H9 (cell line): ENCODE measurements around the gene NUP88. TPM values are rescaled to one million over a fixed set of nuclear protein-coding genes. Genes with fewer than 3 reads are reported as not detected.

Experiments used
- DNase-seq: peaks from one replicate; pipeline ENCODE4 v3.0.0-alpha.2; 2017
- H2AFZ ChIP-seq: one replicate; pipeline ENCODE4 v1.6.1; 2013; ENCODE audit warnings: mild to moderate bottlenecking, low read length, control low read depth, moderate library complexity
- H2AK5ac ChIP-seq: 2 replicates; pipeline ENCODE4 v1.6.1; 2013; ENCODE audit warnings: low read length, control low read depth, mixed read lengths; ENCODE audit not compliant: insufficient read length
- H2BK120ac ChIP-seq: one replicate; pipeline ENCODE4 v1.6.1; 2013; ENCODE audit warnings: low read depth, mild to moderate bottlenecking, low read length, control low read depth, inconsistent platforms; ENCODE audit not compliant: poor library complexity, severe bottlenecking
- H2BK12ac ChIP-seq: 2 replicates; pipeline ENCODE4 v1.6.1; 2013; ENCODE audit warnings: low read length, control low read depth, mixed read lengths, low read depth; ENCODE audit not compliant: insufficient read length
- H2BK15ac ChIP-seq: 2 replicates; pipeline ENCODE4 v1.6.1; 2013; ENCODE audit warnings: low read depth, low read length, control low read depth
- H2BK20ac ChIP-seq: one replicate; pipeline ENCODE4 v1.6.1; 2013; ENCODE audit warnings: low read depth, mild to moderate bottlenecking, low read length, control low read depth, inconsistent platforms; ENCODE audit not compliant: poor library complexity, severe bottlenecking
- H2BK5ac ChIP-seq: 2 replicates; pipeline ENCODE4 v1.6.1; 2013; ENCODE audit warnings: low read length, control low read depth, mixed read lengths; ENCODE audit not compliant: insufficient read length
- H3K14ac ChIP-seq: 2 replicates; pipeline ENCODE4 v1.6.1; 2013; ENCODE audit warnings: low read length, control low read depth; ENCODE audit not compliant: insufficient read depth
- H3K18ac ChIP-seq: 2 replicates; pipeline ENCODE4 v1.6.1; 2013; ENCODE audit warnings: low read depth, mild to moderate bottlenecking, mixed read lengths, low read length, control low read depth; ENCODE audit not compliant: insufficient read length
- H3K23ac ChIP-seq: 2 replicates; pipeline ENCODE4 v1.6.1; 2013; ENCODE audit warnings: low read length, control low read depth, mixed read lengths, low read depth; ENCODE audit not compliant: insufficient read length
- H3K23me2 ChIP-seq: 2 replicates; pipeline ENCODE4 v1.6.1; 2013; ENCODE audit warnings: low read depth, mild to moderate bottlenecking, mixed read lengths, low read length, control low read depth; ENCODE audit not compliant: insufficient read length, poor library complexity, severe bottlenecking
- H3K27ac ChIP-seq: 2 replicates; pipeline ENCODE4 v1.5.1; 2013; ENCODE audit warnings: low read length, control low read depth, mixed read lengths, low read depth; ENCODE audit not compliant: insufficient read length
- H3K27me3 ChIP-seq: 2 replicates; pipeline ENCODE4 v1.6.1; 2013; ENCODE audit warnings: low read length, control low read depth, inconsistent platforms; ENCODE audit not compliant: insufficient read depth
- H3K4ac ChIP-seq: 2 replicates; pipeline ENCODE4 v1.6.1; 2013; ENCODE audit warnings: low read depth, mild to moderate bottlenecking, control low read depth, inconsistent platforms, low read length, moderate library complexity
- H3K4me1 ChIP-seq: 2 replicates; pipeline ENCODE4 v1.6.1; 2013; ENCODE audit warnings: low read length, control low read depth, inconsistent platforms; ENCODE audit not compliant: insufficient read depth
- H3K4me2 ChIP-seq: 2 replicates; pipeline ENCODE4 v1.6.1; 2013; ENCODE audit warnings: low read length, control low read depth, mixed read lengths; ENCODE audit not compliant: insufficient read length, insufficient read depth
- H3K56ac ChIP-seq: 2 replicates; pipeline ENCODE4 v1.6.1; 2013; ENCODE audit warnings: low read depth, mild to moderate bottlenecking, mixed read lengths, low read length, control low read depth; ENCODE audit not compliant: insufficient read length
- H3K79me1 ChIP-seq: 2 replicates; pipeline ENCODE4 v1.6.1; 2013; ENCODE audit warnings: low read depth, mild to moderate bottlenecking, moderate library complexity, low read length, control low read depth, inconsistent platforms; ENCODE audit not compliant: insufficient read depth, poor library complexity, severe bottlenecking
- H3K79me2 ChIP-seq: 2 replicates; pipeline ENCODE4 v1.6.1; 2013; ENCODE audit warnings: low read length, control low read depth, inconsistent platforms; ENCODE audit not compliant: insufficient read depth
- H3K9ac ChIP-seq: 2 replicates; pipeline ENCODE4 v1.6.1; 2013; ENCODE audit warnings: low read length, control low read depth, mixed read lengths; ENCODE audit not compliant: insufficient read length; ENCODE audit errors: extremely low read depth
- H3K9me3 ChIP-seq: one replicate; pipeline ENCODE4 v1.6.1; 2013; ENCODE audit warnings: low read depth, low read length, inconsistent platforms; ENCODE audit not compliant: control insufficient read depth
- H3T11ph ChIP-seq: one replicate; pipeline ENCODE4 v1.6.1; 2013; ENCODE audit warnings: mild to moderate bottlenecking, low read length, control low read depth, inconsistent platforms
- H4K20me1 ChIP-seq: one replicate; pipeline ENCODE4 v1.6.1; 2013; ENCODE audit not compliant: control insufficient read depth, insufficient read length, insufficient read depth
- H4K5ac ChIP-seq: 2 replicates; pipeline ENCODE4 v1.6.1; 2013; ENCODE audit warnings: low read depth, mild to moderate bottlenecking, mixed read lengths, low read length, control low read depth; ENCODE audit not compliant: insufficient read length
- H4K8ac ChIP-seq: replicated peaks from 2 replicates; pipeline ENCODE4 v1.6.1; 2013; ENCODE audit warnings: low read length, control low read depth, mixed read lengths, low read depth; ENCODE audit not compliant: insufficient read length
- H4K91ac ChIP-seq: 2 replicates; pipeline ENCODE4 v1.6.1; 2013; ENCODE audit warnings: low read depth, mild to moderate bottlenecking, moderate library complexity, mixed read lengths, low read length, control low read depth; ENCODE audit not compliant: insufficient read length
- H3K27ac Mint-ChIP-seq, 3 experiments: 2 replicates in 2 of 3; 3 replicates in 1 of 3; pipeline ENCODE4 v1.8.0; 2020 to 2021; ENCODE audit warnings: mixed read lengths in 3 of 3, mild to moderate bottlenecking in 1 of 3, moderate library complexity in 1 of 3
- H3K27me3 Mint-ChIP-seq: 2 replicates; pipeline ENCODE4 v1.8.0; 2021; ENCODE audit warnings: low read depth, mild to moderate bottlenecking, moderate library complexity, mixed read lengths
- H3K36me3 Mint-ChIP-seq, 3 experiments: 2 replicates in 2 of 3; 3 replicates in 1 of 3; pipeline ENCODE4 v1.8.0; 2020 to 2021; ENCODE audit warnings: low read depth in 3 of 3, mixed read lengths in 3 of 3; ENCODE audit not compliant: insufficient read depth in 1 of 3
- H3K4me1 Mint-ChIP-seq, 2 experiments: 2 replicates each; pipeline ENCODE4 v1.8.0; 2020; ENCODE audit warnings: mixed read lengths in 2 of 2
- H3K4me3 Mint-ChIP-seq, 2 experiments: 2 replicates in 1 of 2; 3 replicates in 1 of 2; pipeline ENCODE4 v1.8.0; 2020 to 2021; ENCODE audit warnings: mild to moderate bottlenecking in 2 of 2, mixed read lengths in 2 of 2, moderate library complexity in 1 of 2
- H3K9me3 Mint-ChIP-seq, 2 experiments: 2 replicates in 1 of 2; 3 replicates in 1 of 2; pipeline ENCODE4 v1.8.0; 2020; ENCODE audit warnings: mild to moderate bottlenecking in 2 of 2, mixed read lengths in 2 of 2, moderate library complexity in 1 of 2
- CTCF ChIP-seq: fragments of 200-600 bp; sonication (generic); conservative IDR thresholded peaks from 3 replicates; pipeline ENCODE4 v1.8.0; 2021; ENCODE audit warnings: antibody characterized with exemption, mild to moderate bottlenecking
- WGBS: extraction: QIAGEN DNeasy Blood & Tissue Kit; methylation state at CpG from one replicate; pipeline ENCODE4 v1.1.7; 2013; ENCODE audit warnings: missing lambda C conversion rate, low lambda C conversion rate, mixed read lengths; ENCODE audit not compliant: insufficient read length; ENCODE audit errors: extremely low coverage; 5-methylcytosine and 5-hydroxymethylcytosine counted together
- total RNA-seq: library from RNA; stranded (reverse); gene quantifications from 2 replicates; pipeline ENCODE4 v1.2.1, GENCODE V29; 2021

NUP88 gene
- total RNA-seq, 1 experiment from 2014 or later = 98.2 TPM

DNA sequence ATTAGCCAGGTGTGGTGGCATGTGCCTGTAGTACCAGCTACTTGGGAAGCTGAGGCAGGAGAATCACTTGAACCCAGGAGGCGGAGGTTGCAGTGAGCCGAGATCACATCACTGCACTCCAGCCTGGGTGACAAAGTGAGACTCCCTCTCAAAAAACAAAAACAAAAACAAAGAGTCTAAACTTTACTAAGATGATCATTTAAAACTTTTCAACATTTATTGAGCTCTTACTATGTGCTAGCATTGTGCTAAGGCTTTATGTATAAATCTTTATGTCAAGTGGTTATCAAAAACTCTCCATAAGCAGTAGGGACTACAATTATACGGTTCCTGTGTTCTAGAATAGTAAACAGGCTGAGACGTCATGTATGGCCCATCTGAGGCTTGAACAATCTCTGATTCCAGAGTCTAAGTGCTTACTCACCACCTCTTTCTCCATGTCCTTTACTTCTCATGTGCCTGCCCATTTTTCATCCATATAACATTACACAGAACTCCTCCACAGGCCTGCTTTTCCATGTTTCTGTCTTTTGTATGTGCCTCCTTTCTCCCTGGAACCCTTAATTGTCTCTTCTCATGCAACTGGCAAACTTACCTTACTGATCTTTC is 66.7 kb downstream of the NUP88 start:
- no peak overlapping the region for H4K91ac ChIP-seq
- Mint-ChIP-seq H3K9me3 (no peaks in the 10 kb centered on the region), H3K4me1 (peaks cover 0 to 5% of the 10 kb centered on the region in 2 experiments; a peak in 1 of 4 replicates), H3K27me3 (no peaks in the 10 kb centered on the region), H3K4me3 (no peak overlapping the region), H3K27ac (no peak overlapping the region), H3K36me3 (peaks cover 17 to 59% (median 24%) of the 10 kb centered on the region in 3 experiments; a peak in 6 of 7 replicates)
- no peak overlapping the region for H2BK120ac ChIP-seq
- H3K56ac ChIP-seq = no peak overlapping the region
- H4K5ac ChIP-seq = no peak overlapping the region
- no peak overlapping the region for H2BK20ac ChIP-seq
- no peak overlapping the region for H2BK12ac ChIP-seq
- no peaks in the 10 kb centered on the region for H3K79me1 ChIP-seq
- no peak overlapping the region for H2AK5ac ChIP-seq
- no peak overlapping the region for H3K9ac ChIP-seq
- no peak overlapping the region for H2BK5ac ChIP-seq
- no CpG with 5 or more reads among the region's 4 CpGs for WGBS
- no peak overlapping the region for H2AFZ ChIP-seq
- no peaks in the 10 kb centered on the region for H3K79me2 ChIP-seq
- no peak overlapping the region for H3K18ac ChIP-seq
- no peak for DNase-seq
- H3K27me3 ChIP-seq = no peaks in the 10 kb centered on the region
- no peaks in the 10 kb centered on the region for H3K23me2 ChIP-seq
- H4K20me1 ChIP-seq = no peaks in the 10 kb centered on the region
- H3K4me2 ChIP-seq = no peak overlapping the region
- H3K9me3 ChIP-seq = no peaks in the 10 kb centered on the region
- H3K23ac ChIP-seq = no peak overlapping the region
- H3K14ac ChIP-seq = no peak overlapping the region
- no peak overlapping the region for H3T11ph ChIP-seq
- no peak overlapping the region for H3K4ac ChIP-seq
- no peak overlapping the region for H3K27ac ChIP-seq
- no peak overlapping the region for H4K8ac ChIP-seq
- no peak overlapping the region for H2BK15ac ChIP-seq
- no peaks in the 10 kb centered on the region for H3K4me1 ChIP-seq
- TF ChIP-seq CTCF = no peak
